Endodermal cell (in vitro differentiated cells): ENCODE measurements around the gene PPA1. TPM values are rescaled to one million over a fixed set of nuclear protein-coding genes. Genes with fewer than 3 reads are reported as not detected.

Experiments
- DNase-seq: peaks from one replicate; pipeline ENCODE4 v3.0.0-alpha.2; 2017
- H3K27ac ChIP-seq: 2 replicates; pipeline ENCODE4 v1.5.1; 2013; ENCODE audit warnings: mild to moderate bottlenecking, low read depth, low read length, moderate library complexity
- H3K27me3 ChIP-seq: 2 replicates; pipeline ENCODE4 v1.6.1; 2013; ENCODE audit warnings: mild to moderate bottlenecking, low read length, moderate library complexity; ENCODE audit not compliant: insufficient read depth, control insufficient read depth, poor library complexity, severe bottlenecking
- H3K36me3 ChIP-seq: 2 replicates; pipeline ENCODE4 v1.7.0; 2013; ENCODE audit warnings: mild to moderate bottlenecking, low read length, moderate library complexity; ENCODE audit not compliant: control insufficient read depth, insufficient read depth
- H3K4me1 ChIP-seq: one replicate; pipeline ENCODE4 v1.7.0; 2013; ENCODE audit warnings: low read length; ENCODE audit not compliant: control insufficient read depth, insufficient read depth
- H3K4me3 ChIP-seq: 2 replicates; pipeline ENCODE4 v1.5.1; 2013; ENCODE audit warnings: mild to moderate bottlenecking, low read length, moderate library complexity
- H3K9ac ChIP-seq: 2 replicates; pipeline ENCODE4 v1.6.1; 2013; ENCODE audit warnings: mild to moderate bottlenecking, low read length, moderate library complexity; ENCODE audit not compliant: poor library complexity, severe bottlenecking; ENCODE audit errors: extremely low read depth
- H3K9me3 ChIP-seq: 2 replicates; pipeline ENCODE4 v1.6.1; 2013; ENCODE audit warnings: mild to moderate bottlenecking, low read length, moderate library complexity; ENCODE audit not compliant: control insufficient read depth
- H3K27ac Mint-ChIP-seq: 2 replicates; pipeline ENCODE4 v1.8.0; 2020; ENCODE audit warnings: mixed read lengths
- H3K27me3 Mint-ChIP-seq: 2 replicates; pipeline ENCODE4 v1.8.0; 2021; ENCODE audit warnings: mild to moderate bottlenecking, mixed read lengths; ENCODE audit not compliant: insufficient read depth
- H3K36me3 Mint-ChIP-seq: 2 replicates; pipeline ENCODE4 v1.8.0; 2020; ENCODE audit warnings: low read depth, mixed read lengths
- H3K4me1 Mint-ChIP-seq: 2 replicates; pipeline ENCODE4 v1.8.0; 2020; ENCODE audit warnings: mixed read lengths
- H3K4me3 Mint-ChIP-seq: 2 replicates; pipeline ENCODE4 v1.8.0; 2020; ENCODE audit warnings: mild to moderate bottlenecking, moderate library complexity, mixed read lengths
- H3K9me3 Mint-ChIP-seq: 2 replicates; pipeline ENCODE4 v1.8.0; 2020; ENCODE audit warnings: mild to moderate bottlenecking, mixed read lengths
- WGBS, 2 experiments: methylation state at CpG; one replicate each; pipeline versions ENCODE4 v1.1.5 to v1.1.7; 2013; ENCODE audit warnings: missing lambda C conversion rate in 2 of 2, mixed read lengths in 1 of 2; ENCODE audit not compliant: insufficient coverage in 1 of 2, insufficient read length in 1 of 2; 5-methylcytosine and 5-hydroxymethylcytosine counted together
- long read RNA-seq, 4 experiments: library from polyadenylated mRNA in 2 of 4; library from RNA in 1 of 4; library from capped mRNA in 1 of 4; stranded (forward) in 3 of 4; unstranded in 1 of 4; transcript quantifications; one replicate each; pipeline ENCODE4 v2.0.0, GENCODE V29; 2020 to 2021; ENCODE audit warnings: inconsistent platforms in 1 of 4
- polyA plus RNA-seq, 2 experiments: library from polyadenylated mRNA; stranded (reverse); fragments of 50-300 nt; gene quantifications; one replicate each; pipeline ENCODE4 v1.2.3, GENCODE V29; 2013
- total RNA-seq, 2 donors: library from RNA; stranded (reverse); fragmentation: NEBNext Ultra II Directional in 1 of 2; extraction: Animal tissue kit (Norgen Biotek cat#: 25700) in 1 of 2; gene quantifications; 2 replicates in 1 of 2; 3 replicates in 1 of 2; pipeline ENCODE4 v1.2.1, GENCODE V29; 2021
- TF ChIP-seq, protein P1 (sequence below): fragments of 200-600 bp; sonication (generic); conservative IDR thresholded peaks from 2 replicates; pipeline ENCODE4 v1.5.0; 2021; ENCODE audit warnings: antibody characterized with exemption, mild to moderate bottlenecking

The PPA1 gene
- 10 to 100 TPM; 63.3 to 72.1 TPM for total RNA-seq
- polyA plus RNA-seq (2013, experiment 1 of 2): 120 TPM
- 119 TPM for polyA plus RNA-seq (2013, experiment 2 of 2)
- long read RNA-seq, experiment 1, transcript PPA1-202 (11 exons, 1,295 nt): major isoform, 43 of 55 reads
- long read RNA-seq, experiment 1, partial matches to known transcripts: 8 of 55 reads
- long read RNA-seq, experiment 1, other reads (novel, unspliced or antisense): 4 of 55 reads
- long read RNA-seq, experiment 2, transcript PPA1-202 (11 exons, 1,295 nt): major isoform, 77 of 79 reads
- long read RNA-seq, experiment 2, partial matches to known transcripts: 2 of 79 reads
- long read RNA-seq, experiment 2, other reads (novel, unspliced or antisense): 0 of 79 reads
- long read RNA-seq, experiment 3, transcript PPA1-202 (11 exons, 1,295 nt): major isoform, 225 of 233 reads
- long read RNA-seq, experiment 3, partial matches to known transcripts: 2 of 233 reads
- long read RNA-seq, experiment 3, other reads (novel, unspliced or antisense): 6 of 233 reads
- long read RNA-seq, experiment 4, transcript PPA1-202 (11 exons, 1,295 nt): major isoform, 238 of 243 reads
- long read RNA-seq, experiment 4, partial matches to known transcripts: 2 of 243 reads
- long read RNA-seq, experiment 4, other reads (novel, unspliced or antisense): 3 of 243 reads

DNA sequence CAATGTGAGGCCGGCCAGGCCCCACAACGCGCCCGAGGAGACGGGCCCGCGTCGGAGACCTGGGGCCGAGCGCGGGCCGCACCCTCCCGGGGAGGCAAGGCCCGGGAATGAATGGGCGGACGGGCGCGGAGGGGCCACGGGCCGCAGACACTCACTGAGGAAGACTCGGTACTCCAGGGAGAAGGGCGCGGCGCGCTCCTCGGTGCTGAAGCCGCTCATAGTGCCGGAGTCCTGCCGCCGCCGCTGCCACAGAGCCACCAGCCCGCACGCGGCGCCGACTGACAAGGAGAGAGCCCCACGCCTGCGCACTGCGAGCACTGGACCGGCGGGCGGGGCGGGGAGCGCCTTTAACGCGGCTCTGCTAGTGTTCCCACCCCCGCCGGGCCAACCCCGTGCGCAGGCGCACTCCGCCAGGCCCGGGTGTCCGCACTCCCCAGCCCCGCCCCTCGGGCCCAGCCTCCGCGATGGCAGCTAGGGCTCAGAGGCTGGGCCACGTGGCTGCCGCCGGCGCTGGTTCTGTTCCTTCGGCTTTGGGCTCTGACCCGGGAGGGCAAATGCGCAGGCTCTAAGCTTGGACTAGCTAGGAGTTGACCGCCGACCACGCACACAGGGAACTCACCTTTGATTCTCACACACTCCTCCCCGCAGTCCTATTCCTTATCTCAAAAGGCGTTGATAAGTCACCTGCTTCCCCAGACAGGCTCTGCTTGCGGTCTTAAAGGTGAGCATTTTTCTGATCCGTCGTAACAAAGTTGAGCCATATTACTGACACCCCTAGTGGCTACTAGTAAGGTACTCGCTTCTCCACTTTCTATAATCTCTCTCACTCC is at the start of gene PPA1:
TSS of gene PPA1 (minus strand) at position 321 of the 830 bp plus-strand sequence. CDS start at position 219, 102 bp downstream.
- peak within 1 kb of the TSS; percentile 90 for H3K4me3 ChIP-seq
- H3K36me3 Mint-ChIP-seq: peaks cover 17% of the 10 kb centered on the region
- TF ChIP-seq, protein P1, sequence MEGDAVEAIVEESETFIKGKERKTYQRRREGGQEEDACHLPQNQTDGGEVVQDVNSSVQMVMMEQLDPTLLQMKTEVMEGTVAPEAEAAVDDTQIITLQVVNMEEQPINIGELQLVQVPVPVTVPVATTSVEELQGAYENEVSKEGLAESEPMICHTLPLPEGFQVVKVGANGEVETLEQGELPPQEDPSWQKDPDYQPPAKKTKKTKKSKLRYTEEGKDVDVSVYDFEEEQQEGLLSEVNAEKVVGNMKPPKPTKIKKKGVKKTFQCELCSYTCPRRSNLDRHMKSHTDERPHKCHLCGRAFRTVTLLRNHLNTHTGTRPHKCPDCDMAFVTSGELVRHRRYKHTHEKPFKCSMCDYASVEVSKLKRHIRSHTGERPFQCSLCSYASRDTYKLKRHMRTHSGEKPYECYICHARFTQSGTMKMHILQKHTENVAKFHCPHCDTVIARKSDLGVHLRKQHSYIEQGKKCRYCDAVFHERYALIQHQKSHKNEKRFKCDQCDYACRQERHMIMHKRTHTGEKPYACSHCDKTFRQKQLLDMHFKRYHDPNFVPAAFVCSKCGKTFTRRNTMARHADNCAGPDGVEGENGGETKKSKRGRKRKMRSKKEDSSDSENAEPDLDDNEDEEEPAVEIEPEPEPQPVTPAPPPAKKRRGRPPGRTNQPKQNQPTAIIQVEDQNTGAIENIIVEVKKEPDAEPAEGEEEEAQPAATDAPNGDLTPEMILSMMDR: peak; percentile 66
- peak within 1 kb of the TSS; percentile 16 for H3K27ac ChIP-seq
- H3K27me3 ChIP-seq: no peaks in the 10 kb centered on the region
- H3K4me1 Mint-ChIP-seq: peaks cover 4% of the 10 kb centered on the region
- 0 to 1% methylated on average over 37 to 73 of the region's 74 CpGs for WGBS, 2 experiments
- peaks cover 17% of the 10 kb centered on the region for H3K27me3 Mint-ChIP-seq
- H3K4me3 Mint-ChIP-seq: peak within 1 kb of the TSS; percentile 83
- H3K9me3 Mint-ChIP-seq: peaks cover 17% of the 10 kb centered on the region
- peak within 1 kb of the TSS; percentile 82 for H3K9ac ChIP-seq
- peak within 1 kb of the TSS; percentile 96 for H3K27ac Mint-ChIP-seq
- peaks cover 19% of the 10 kb centered on the region for H3K36me3 ChIP-seq
- H3K9me3 ChIP-seq: peaks cover 13% of the 10 kb centered on the region
- no peaks in the 10 kb centered on the region for H3K4me1 ChIP-seq
- peak; percentile 99 for DNase-seq

DNA sequence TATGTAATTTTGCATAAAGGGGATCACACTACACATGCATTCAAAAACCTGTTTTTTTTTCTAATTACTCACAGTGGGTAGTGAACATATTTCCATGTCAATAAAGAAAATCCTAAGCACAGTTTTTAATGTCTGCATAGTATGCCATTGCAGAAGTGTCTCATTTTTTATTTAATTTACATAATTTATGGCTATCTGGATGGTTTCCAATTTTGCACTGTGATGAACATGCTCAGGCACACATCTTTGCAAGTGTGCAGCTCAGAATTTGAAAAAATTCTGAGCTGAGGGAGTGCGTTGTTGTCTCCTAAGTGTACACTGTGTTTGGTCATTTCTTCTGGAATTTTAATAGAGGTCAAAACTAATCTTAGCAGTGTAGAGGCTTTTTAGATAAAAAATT is 48.4 kb upstream of the PPA1 start:
- Histone ChIP-seq H3K9me3 (peaks cover 7% of the 10 kb centered on the region), H3K27me3 (peaks cover 70% of the 10 kb centered on the region), H3K9ac (no peak overlapping the region), H3K4me1 (no peaks in the 10 kb centered on the region), H3K27ac (no peak overlapping the region), H3K4me3 (no peak overlapping the region), H3K36me3 (no peaks in the 10 kb centered on the region)
- H3K27ac Mint-ChIP-seq: no peak overlapping the region
- H3K4me3 Mint-ChIP-seq: no peak overlapping the region
- TF ChIP-seq, protein P1: no peak
- H3K27me3 Mint-ChIP-seq: peaks cover 60% of the 10 kb centered on the region
- DNase-seq: no peak
- H3K9me3 Mint-ChIP-seq: peaks cover 5% of the 10 kb centered on the region
- 91 to 100% methylated on average over 1 of the region's 1 CpG for WGBS, 2 experiments
- H3K4me1 Mint-ChIP-seq: no peaks in the 10 kb centered on the region
- no peaks in the 10 kb centered on the region for H3K36me3 Mint-ChIP-seq

DNA sequence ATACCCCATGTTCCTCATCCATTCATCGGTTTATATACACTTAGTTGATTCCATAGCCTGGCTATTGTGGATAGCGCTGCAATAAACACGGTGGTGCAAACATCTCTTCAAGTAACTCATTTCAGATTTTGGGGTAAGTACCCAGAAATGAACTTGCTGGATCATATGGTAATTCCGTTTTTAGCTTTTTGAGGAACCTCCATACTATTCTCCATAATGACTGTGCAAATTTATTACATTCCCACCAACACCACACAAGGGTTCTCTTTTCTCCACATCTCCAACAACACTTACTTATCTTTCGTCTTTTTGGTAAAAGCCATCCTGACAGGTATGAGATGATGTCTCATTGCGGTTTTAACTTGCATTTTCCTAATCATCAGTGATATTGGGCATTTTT is 46.9 kb upstream of the PPA1 start:
- peaks cover 50% of the 10 kb centered on the region for H3K27me3 Mint-ChIP-seq
- 94 to 97% methylated on average over 6 of the region's 6 CpGs for WGBS, 2 experiments
- H3K9me3 Mint-ChIP-seq: peaks cover 5% of the 10 kb centered on the region

More for the DNA sequence above, 46.9 kb upstream of the PPA1 start:
- Histone ChIP-seq H3K4me1 (no peaks in the 10 kb centered on the region), H3K27me3 (peaks cover 60% of the 10 kb centered on the region), H3K27ac (no peak overlapping the region), H3K4me3 (no peak overlapping the region), H3K36me3 (no peaks in the 10 kb centered on the region), H3K9ac (no peak overlapping the region), H3K9me3 (peaks cover 7% of the 10 kb centered on the region)
- Mint-ChIP-seq H3K27ac (no peak overlapping the region), H3K4me3 (no peak overlapping the region), H3K36me3 (no peaks in the 10 kb centered on the region), H3K4me1 (no peaks in the 10 kb centered on the region)
- TF ChIP-seq, protein P1: no peak
- no peak for DNase-seq
